Stomach (tissue), 9 donors: ENCODE data around the gene ZMYND15. TPM values are rescaled to one million over a fixed set of nuclear protein-coding genes. Genes with fewer than 3 reads are reported as not detected.
A peak's percentile ranks its signal among the peaks of the same experiment; 100 is the strongest.

Experiments used
- DNase-seq, 2 donors: peaks; one replicate each; pipeline versions ENCODE4 v3.0.0 to v3.0.0-alpha.2; 2013 to 2019
- H3K27ac ChIP-seq, 5 donors: fragments of 200-600 bp in 4 of 5; sonication (generic) in 4 of 5; one replicate each; pipeline ENCODE4 v1.5.1; 2013 to 2019; ENCODE audit warnings: mild to moderate bottlenecking in 1 of 5, moderate library complexity in 1 of 5
- H3K27me3 ChIP-seq, 3 donors: fragments of 200-600 bp; sonication (generic); one replicate each; pipeline ENCODE4 v1.5.1; 2017 to 2019; ENCODE audit warnings: mixed run types in 1 of 3
- H3K36me3 ChIP-seq, 4 donors: fragments of 200-600 bp; sonication (generic); 1 replicate in 3 of 4; 2 replicates in 1 of 4; pipeline ENCODE4 v1.5.1; 2016 to 2019
- H3K4me1 ChIP-seq, 4 donors: fragments of 200-600 bp; sonication (generic); one replicate each; pipeline ENCODE4 v1.5.1; 2016 to 2019
- H3K4me3 ChIP-seq, 4 donors: fragments of 200-600 bp; sonication (generic) in 3 of 4; one replicate each; pipeline ENCODE4 v1.5.1; 2016 to 2019; ENCODE audit warnings: mild to moderate bottlenecking in 1 of 4
- H3K9me3 ChIP-seq, 4 donors: fragments of 200-600 bp; sonication (generic); one replicate each; pipeline ENCODE4 v1.5.1; 2016 to 2019
- EP300 ChIP-seq: sonication (generic); formaldehyde crosslinking; IDR thresholded peaks from one replicate; pipeline ENCODE4 v1.6.1; 2017; ENCODE audit warnings: antibody characterized with exemption
- POLR2A ChIP-seq, 4 donors: fragments of 450-650 bp; IDR thresholded peaks; one replicate each; pipeline ENCODE4 v1.6.1; 2016; ENCODE audit warnings: antibody characterized with exemption in 4 of 4, control low read depth in 2 of 4, mild to moderate bottlenecking in 1 of 4, moderate library complexity in 1 of 4
- POLR2AphosphoS5 ChIP-seq, 3 donors: sonication (generic); formaldehyde crosslinking; IDR thresholded peaks; one replicate each; pipeline ENCODE4 v1.6.1; 2016; ENCODE audit warnings: antibody characterized with exemption in 3 of 3
- WGBS, 5 donors: extraction: QIAGEN DNeasy Blood & Tissue Kit in 3 of 5; methylation state at CpG; one replicate each; pipeline versions ENCODE4 v1.1.5 to v1.1.7; 2013 to 2018; 5-methylcytosine and 5-hydroxymethylcytosine counted together
- intact Hi-C: fragments of 100-400 bp; cut with DNase I; formaldehyde crosslinking; loops from one replicate; pipeline ENCODE4 v1.15.1; 2023; ENCODE audit warnings: low total_unique reads
- polyA plus RNA-seq, 3 donors: library from polyadenylated mRNA; stranded (reverse); fragments of 200-250 nt; gene quantifications; one replicate each; pipeline ENCODE4 v1.2.3, GENCODE V29; 2013
- total RNA-seq, 5 donors: library from RNA; depleted of rRNA; stranded (reverse); fragments of >200 nt; gene quantifications; one replicate each; pipeline versions ENCODE4 v1.1.0 to v1.2.3, GENCODE V29; 2014 to 2016
- TF ChIP-seq, protein P1 (sequence below), 7 experiments: fragments of 450-650 bp in 4 of 7; fragments of 200-600 bp in 3 of 7; sonication (generic) in 3 of 7; IDR thresholded peaks; one replicate each; pipeline ENCODE4 v1.5.1; 2016 to 2019; ENCODE audit warnings: antibody characterized with exemption in 7 of 7, control low read depth in 2 of 7, mild to moderate bottlenecking in 1 of 7
- donor health status: healthy with polysubstance abuse.
- donor health status: Bipolar disorder and iron deficiency.
- donor health status: healthy.

The ZMYND15 gene
- total and polyA plus RNA-seq, 8 donors, result 0.43 to 3.2 (median 1.8) TPM; not detected in 3

DNA sequence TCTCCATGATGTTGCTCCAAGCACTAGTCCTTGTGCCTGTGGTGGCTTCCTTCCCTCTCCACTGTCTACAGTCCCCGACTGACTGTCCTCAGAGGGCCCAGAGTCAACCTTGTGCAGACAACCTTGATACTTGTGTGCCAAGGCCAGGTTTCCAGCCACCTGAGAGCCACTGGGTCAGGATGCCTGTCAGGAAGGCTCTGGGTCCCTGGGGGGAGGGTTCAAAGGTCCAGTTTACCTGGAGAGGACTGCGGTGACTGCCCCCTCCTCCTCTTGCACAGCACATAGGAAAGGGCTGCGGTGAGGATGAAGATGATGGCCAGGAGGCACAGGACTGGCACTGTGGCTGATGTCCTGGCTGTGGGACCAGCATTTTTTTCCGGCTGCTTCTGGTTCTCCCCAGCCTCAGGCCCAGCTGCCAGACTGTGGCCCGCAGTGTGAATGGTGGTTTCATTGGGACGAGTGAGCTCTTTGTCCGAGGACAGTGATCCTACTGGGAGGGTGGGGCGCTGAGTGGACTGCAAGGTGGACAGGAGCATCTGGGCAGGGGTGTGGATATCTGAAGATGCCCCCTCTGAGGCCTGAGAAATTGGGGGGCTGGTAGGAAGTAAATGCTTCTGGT lies 4.7 kb upstream of the ZMYND15 start:
- Histone ChIP-seq H3K27ac (peak overlapping the region in 2 of 5 donors; percentile 58 to 59), H3K36me3 (peaks cover 9 to 28% (median 22%) of the 10 kb centered on the region in 4 donors), H3K9me3 (no peaks in the 10 kb centered on the region), H3K4me1 (peaks cover 16 to 69% (median 32%) of the 10 kb centered on the region in 4 donors), H3K27me3 (no peaks in the 10 kb centered on the region), H3K4me3 (no peak overlapping the region)
- 81 to 90% (median 87%) methylated on average over 8 of the region's 8 CpGs for WGBS, 5 donors
- TF ChIP-seq POLR2A (IDR thresholded peaks at IDR 0.05), result no peak
- TF ChIP-seq, protein P1, sequence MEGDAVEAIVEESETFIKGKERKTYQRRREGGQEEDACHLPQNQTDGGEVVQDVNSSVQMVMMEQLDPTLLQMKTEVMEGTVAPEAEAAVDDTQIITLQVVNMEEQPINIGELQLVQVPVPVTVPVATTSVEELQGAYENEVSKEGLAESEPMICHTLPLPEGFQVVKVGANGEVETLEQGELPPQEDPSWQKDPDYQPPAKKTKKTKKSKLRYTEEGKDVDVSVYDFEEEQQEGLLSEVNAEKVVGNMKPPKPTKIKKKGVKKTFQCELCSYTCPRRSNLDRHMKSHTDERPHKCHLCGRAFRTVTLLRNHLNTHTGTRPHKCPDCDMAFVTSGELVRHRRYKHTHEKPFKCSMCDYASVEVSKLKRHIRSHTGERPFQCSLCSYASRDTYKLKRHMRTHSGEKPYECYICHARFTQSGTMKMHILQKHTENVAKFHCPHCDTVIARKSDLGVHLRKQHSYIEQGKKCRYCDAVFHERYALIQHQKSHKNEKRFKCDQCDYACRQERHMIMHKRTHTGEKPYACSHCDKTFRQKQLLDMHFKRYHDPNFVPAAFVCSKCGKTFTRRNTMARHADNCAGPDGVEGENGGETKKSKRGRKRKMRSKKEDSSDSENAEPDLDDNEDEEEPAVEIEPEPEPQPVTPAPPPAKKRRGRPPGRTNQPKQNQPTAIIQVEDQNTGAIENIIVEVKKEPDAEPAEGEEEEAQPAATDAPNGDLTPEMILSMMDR (IDR thresholded peaks at IDR 0.05), result no peak
- no peak for TF ChIP-seq POLR2AphosphoS5 (IDR thresholded peaks at IDR 0.05)
- TF ChIP-seq EP300, result no peak
- intact Hi-C loops, result loop anchor here (10.0 kb wide), 2 partner anchors 50 to 160 kb away; partner anchors contain the start of genes C17orf107, GLTPD2 and VMO1
- no peak for DNase-seq

DNA sequence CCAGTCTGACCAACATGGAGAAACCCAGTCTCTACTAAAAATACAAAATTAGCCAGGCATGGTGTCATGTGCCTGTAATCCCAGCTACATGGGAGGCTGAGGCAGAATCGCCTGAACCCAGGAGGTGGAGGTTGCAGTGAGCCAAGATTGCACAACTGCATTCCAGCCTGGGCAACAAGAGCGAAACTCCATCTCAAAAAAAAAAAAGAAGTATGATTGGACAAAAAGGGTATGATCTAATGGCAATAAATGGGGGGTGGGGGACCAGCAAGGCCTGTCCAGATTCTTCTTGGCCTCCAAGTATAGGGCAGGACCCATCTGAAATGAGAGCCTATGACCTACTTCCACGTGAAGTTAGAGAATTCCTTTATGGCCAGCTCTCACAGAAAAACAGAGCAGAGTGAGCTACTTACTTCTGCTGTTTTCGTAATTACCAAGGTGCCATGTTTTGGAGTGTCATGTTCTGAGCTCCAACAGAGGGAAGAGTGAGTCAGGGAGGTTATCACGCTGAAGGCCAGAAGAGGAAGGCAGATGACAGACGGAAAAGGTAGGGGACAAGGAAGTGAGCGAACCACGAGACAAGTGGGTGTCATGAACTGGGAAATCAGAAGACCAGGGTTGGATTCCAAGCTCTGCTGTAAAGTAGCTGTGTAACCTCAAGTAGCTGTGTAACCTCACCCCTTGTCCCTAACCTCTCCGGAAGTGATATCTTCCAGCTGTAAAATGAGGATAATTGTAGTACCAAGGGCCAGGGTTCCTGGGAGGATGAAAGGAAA lies 3.6 kb upstream of the ZMYND15 start:
- peaks cover 0 to 6% (median 0%) of the 10 kb centered on the region in 3 donors for H3K27me3 ChIP-seq
- WGBS, 5 donors, result 71 to 78% (median 75%) methylated on average over 9 of the region's 9 CpGs
- H3K27ac ChIP-seq, result peak overlapping the region in 3 of 5 donors; percentile 13 to 59 (median 58)
- peak in 1 of 3 donors; percentile 38 for TF ChIP-seq POLR2AphosphoS5 (IDR thresholded peaks at IDR 0.05)
- no peak for TF ChIP-seq POLR2A (IDR thresholded peaks at IDR 0.05)
- TF ChIP-seq EP300, result no peak
- H3K36me3 ChIP-seq, result peaks cover 9 to 28% (median 22%) of the 10 kb centered on the region in 4 donors
- H3K9me3 ChIP-seq, result no peaks in the 10 kb centered on the region
- no peak for DNase-seq
- H3K4me3 ChIP-seq, result no peak overlapping the region
- intact Hi-C loops, result loop anchor here (10.0 kb wide), 2 partner anchors 49 to 159 kb away; partner anchors contain the start of genes C17orf107, GLTPD2 and VMO1
- peaks cover 16 to 70% (median 27%) of the 10 kb centered on the region in 4 donors for H3K4me1 ChIP-seq

DNA sequence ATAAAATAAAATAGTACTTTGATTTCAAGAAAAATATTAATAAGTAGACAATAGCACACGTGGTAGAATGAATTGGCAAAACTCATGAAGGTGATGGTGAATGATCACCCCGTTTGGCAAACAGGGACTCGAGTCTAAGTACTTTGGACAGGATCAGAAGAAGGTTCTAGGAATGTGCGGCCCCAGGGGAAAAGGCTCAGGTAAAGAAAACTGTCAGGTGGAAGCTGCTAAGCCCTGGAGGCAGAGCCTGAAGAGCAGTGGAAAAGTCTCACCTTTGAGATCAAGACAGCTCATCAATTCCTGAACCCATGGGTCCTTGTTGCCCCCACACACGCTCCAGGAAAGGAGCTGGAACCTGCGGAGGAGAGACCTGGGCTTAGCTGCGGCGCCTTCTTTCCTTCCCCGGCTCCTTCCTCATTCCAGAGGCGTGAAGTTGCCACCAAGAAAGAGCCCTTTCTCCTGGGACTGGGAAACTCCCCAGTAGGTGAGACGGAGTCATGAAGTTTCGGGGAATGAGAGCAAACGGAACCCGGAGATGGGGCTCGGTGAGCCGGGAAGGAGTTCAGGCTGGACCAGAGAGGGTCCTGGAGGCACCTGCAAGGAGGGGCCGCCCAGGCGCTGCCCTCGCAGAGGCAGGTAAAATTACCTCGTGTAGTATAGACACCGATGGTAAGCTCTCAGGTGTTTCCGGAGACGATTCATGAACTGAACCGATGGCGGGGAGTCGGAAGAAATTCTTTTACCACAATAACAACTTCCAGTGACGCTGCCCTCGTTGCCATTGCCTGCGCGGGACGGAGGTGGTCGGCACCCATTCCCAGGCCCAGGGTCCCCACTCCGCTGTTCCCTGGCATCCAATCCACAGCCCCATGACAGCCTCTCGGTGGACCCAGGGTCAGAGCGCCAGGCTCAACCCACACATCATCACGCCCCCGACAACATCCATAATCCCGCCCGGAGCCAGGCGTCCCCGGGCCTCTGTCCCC lies 1.2 kb upstream of the ZMYND15 start:
- DNase-seq, result peak; percentile 70 to 76
- H3K27ac ChIP-seq, result peak overlapping the region; percentile 32 to 86 (median 85)
- peak overlapping the region; percentile 66 to 76 (median 72) for H3K4me3 ChIP-seq
- H3K27me3 ChIP-seq, result peaks cover 0 to 9% (median 0%) of the 10 kb centered on the region in 3 donors
- no peaks in the 10 kb centered on the region for H3K9me3 ChIP-seq
- TF ChIP-seq POLR2A (IDR thresholded peaks at IDR 0.05), result peak in 1 of 4 donors; percentile 51
- TF ChIP-seq EP300, result no peak
- peak in 2 of 3 donors; percentile 64 to 73 for TF ChIP-seq POLR2AphosphoS5 (IDR thresholded peaks at IDR 0.05)
- TF ChIP-seq, protein P1 (IDR thresholded peaks at IDR 0.05), result no peak
- peaks cover 11 to 52% (median 15%) of the 10 kb centered on the region in 4 donors for H3K4me1 ChIP-seq
- peaks cover 9 to 19% (median 14%) of the 10 kb centered on the region in 4 donors for H3K36me3 ChIP-seq
- 8 to 16% (median 15%) methylated on average over 31 to 41 of the region's 41 CpGs for WGBS, 5 donors
- intact Hi-C loops, result loop anchor here (10.0 kb wide), 2 partner anchors 46 to 156 kb away; partner anchors contain the start of genes C17orf107, GLTPD2 and VMO1

DNA sequence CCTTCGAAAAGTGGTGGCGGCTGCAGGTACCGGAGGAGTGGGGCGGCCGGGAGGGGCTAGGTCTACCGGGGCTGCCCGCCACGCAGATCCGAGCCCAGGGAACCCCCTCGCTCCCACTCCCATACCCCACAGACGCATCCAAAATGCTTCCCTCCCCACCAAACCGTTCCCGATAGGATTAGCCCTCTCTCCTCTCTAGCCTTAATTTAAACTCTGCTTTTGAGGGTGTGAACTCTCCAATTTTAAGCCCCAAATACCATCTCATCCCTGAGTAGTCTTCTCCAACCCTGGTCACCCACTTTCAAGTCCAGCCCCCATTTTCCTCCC lies 355 bp downstream of the ZMYND15 start:
- peaks cover 0 to 25% (median 0%) of the 10 kb centered on the region in 3 donors for H3K27me3 ChIP-seq
- DNase-seq, result no peak
- H3K36me3 ChIP-seq, result peaks cover 0 to 3% (median 3%) of the 10 kb centered on the region in 4 donors
- H3K9me3 ChIP-seq, result no peaks in the 10 kb centered on the region
- WGBS, 5 donors, result 4 to 11% (median 9%) methylated on average over 13 of the region's 13 CpGs
- peak overlapping the region; percentile 66 to 76 (median 72) for H3K4me3 ChIP-seq
- H3K4me1 ChIP-seq, result peaks cover 13 to 41% (median 17%) of the 10 kb centered on the region in 4 donors
- H3K27ac ChIP-seq, result peak overlapping the region; percentile 77 to 86 (median 85)
- intact Hi-C loops, result no loop called here
- TF ChIP-seq EP300 (no peak), POLR2AphosphoS5 (IDR thresholded peaks at IDR 0.05) (no peak), POLR2A (IDR thresholded peaks at IDR 0.05) (no peak)
- TF ChIP-seq, protein P1 (IDR thresholded peaks at IDR 0.05), result no peak
